SIG-M5 (cell line): ENCODE data around the gene GRHL1.
"Not testable (repeated sequence)": the region's sequence is repeated elsewhere in the genome, so short reads cannot be mapped to it uniquely, and the experiment has no call there.

Experiments used
- DNase-seq: peaks from one replicate; lab custom pipeline; 2025; lab: John Stamatoyannopoulos, UW

GRHL1 gene

DNA sequence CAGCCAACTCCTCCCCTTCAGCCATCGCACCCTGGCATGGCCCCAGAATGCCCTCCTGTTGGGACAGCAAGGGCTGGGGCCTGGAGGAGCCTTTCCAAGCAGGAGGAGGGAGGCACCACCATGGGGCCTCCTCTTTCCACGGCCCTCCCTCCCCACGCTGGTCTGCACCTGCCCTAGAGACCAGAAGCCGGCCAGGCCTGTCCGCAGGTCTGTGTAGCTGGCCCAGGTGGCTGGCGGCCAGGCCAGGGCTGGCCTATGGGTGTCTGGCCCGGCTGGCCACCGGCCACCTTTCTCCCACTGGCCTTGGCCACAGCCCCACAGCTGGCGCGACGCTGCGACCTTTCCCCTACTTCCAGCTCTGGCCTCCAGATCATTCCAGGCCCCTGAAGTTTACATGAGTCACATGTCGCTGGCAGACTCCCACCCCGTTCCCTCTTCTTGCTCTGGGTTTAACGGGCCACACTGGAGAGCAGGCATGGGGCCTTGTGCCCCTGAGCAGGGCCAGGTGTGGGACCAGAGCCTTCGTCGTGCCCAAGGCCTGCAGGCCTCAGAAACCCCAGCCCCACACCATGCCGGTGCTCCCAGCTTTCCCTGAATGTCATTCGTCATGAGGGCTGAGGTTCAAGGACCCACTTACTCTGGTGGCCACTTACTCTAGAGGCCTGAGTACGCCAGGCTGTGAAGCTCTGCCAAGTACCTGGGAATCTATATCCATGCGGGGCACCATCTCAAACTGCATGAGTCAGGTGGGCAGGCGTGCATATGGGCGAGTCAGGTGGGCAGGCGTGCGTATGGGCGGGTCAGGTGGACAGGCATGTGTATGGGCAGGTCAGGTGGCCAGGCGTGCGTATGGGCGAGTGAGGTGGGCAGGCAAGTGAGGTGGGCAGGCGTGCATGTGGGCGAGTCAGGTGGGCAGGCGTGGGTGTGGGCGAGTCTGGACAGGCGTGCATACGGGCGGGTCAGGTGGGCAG lies 58.6 kb downstream of the GRHL1 start:
- no peak for DNase-seq

DNA sequence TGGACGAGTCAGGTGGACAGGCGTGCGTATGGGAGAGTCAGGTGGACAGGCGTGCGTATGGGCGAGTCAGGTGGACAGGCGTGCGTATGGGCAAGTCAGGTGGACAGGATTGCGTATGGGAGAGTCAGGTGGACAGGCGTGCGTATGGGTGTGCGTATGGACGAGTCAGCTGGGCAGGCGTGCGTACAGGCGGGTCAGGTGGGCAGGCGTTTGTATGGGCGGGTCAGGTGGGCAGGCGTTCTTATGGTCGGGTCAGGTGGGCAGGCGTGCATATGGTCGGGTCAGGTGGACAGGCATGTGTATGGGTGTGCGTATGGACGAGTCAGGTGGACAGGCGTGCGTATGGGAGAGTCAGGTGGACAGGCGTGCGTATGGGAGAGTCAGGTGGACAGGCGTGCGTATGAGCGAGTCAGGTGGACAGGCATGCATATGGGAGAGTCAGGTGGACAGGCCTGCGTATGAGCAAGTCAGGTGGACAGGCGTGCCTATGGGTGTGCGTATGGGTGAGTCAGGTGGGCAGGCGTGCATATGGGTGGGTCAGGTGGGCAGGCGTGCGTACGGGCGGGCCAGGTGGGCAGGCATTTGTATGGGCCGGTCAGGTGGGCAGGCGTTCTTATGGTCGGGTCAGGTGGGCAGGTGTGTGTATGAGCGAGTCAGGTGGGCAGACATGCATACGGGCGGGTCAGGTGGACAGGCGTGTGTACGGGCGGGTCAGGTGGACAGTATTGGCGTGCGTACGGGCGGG lies 59.5 kb downstream of the GRHL1 start:
- DNase-seq: not testable (repeated sequence)

DNA sequence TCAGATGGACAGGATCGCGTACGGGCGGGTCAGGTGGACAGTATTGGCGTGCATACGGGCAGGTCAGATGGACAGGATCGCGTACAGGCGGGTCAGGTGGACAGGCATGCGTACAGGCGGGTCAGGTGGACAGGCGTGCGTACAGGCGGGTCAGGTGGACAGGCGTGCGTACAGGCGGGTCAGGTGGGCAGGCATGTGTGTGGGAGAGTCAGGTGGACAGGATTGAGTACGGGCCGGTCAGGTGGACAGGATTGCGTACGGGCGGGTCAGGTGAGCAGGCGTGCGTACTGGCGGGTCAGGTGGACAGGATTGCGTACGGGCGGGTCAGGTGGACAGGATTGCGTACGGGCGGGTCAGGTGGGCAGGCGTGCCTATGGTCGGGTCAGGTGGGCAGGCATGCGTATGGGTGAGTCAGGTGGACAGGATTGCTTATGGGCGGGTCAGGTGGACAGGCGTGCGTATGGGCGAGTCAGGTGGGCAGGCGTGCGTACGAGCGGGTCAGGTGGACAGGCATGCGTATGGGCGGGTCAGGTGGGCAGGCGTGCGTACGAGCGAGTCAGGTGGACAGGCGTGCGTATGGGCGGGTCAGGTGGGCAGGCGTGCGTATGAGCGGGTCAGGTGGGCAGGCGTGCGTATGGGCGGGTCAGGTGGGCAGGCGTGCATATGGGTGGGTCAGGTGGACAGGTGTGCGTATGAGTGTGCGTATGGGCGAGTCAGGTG lies 60.3 kb downstream of the GRHL1 start:
- DNase-seq: not testable (repeated sequence)

DNA sequence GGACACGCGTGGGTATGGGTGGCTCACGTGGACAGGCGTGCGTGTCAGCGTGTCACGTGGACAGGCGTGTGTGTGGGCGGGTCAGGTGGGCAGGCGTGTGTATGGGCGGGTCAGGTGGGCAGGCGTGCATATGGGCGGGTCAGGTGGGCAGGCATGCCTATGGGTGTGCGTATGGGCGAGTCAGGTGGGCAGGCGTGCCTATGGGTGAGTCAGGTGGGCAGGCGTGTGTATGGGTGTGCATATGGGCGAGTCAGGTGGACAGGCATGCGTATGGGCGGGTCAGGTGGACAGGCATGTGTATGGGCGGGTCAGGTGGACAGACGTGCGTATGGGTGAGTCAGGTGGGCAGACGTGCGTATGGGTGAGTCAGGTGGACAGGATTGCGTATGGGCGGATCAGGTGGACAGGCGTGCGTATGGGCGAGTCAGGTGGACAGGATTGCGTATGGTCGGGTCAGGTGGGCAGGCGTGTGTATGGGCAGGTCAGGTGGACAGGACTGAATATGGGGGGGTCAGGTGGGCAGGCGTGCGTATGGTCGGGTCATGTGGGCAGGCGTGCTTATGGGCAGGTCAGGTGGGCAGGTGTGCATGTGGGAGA lies 61.0 kb downstream of the GRHL1 start:
- not testable (repeated sequence) for DNase-seq

DNA sequence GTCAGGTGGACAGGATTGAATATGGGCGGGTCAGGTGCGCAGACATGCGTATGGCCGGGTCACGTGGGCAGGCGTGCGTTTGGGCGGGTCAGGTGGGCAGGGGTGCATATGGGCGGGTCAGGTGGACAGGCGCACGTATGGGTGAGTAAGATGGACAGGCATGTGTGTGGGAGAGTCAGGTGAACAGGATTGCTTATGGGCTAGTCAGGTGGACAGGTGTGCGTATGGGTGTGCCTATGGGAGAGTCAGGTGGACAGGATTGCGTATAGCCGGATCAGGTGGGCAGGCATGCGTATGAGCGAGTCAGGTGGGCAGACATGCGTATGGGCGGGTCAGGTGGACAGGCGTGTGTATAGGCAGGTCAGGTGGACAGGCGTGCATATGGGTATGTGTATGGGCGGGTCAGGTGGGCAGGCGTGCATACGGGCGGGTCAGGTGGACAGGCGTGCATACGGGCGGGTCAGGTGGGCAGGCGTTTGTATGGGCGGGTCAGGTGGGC lies 61.5 kb downstream of the GRHL1 start:
- DNase-seq: no peak

DNA sequence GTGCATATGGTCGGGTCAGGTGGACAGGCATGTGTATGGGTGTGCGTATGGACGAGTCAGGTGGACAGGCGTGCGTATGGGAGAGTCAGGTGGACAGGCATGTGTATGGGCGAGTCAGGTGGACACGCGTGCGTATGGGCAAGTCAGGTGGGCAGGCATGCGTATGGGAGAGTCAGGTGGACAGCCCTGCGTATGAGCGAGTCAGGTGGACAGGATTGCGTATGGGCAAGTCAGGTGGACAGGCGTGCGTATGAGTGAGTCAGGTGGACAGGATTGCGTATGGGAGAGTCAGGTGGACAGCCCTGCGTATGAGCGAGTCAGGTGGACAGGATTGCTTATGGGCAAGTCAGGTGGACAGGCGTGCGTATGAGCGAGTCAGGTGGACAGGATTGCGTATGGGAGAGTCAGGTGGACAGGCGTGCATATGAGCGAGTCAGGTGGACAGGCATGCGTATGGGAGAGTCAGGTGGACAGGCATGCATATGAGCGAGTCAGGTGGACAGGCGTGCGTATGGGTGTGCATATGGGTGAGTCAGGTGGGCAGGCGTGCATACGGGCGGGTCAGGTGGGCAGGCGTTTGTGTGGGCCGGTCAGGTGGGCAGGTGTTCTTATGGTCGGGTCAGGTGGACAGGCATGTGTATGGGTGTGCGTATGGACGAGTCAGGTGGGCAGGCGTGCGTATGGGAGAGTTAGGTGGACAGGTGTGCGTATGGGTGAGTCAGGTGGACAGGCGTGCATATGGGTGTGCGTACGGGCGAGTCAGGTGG lies 62.3 kb downstream of the GRHL1 start:
- not testable (repeated sequence) for DNase-seq

DNA sequence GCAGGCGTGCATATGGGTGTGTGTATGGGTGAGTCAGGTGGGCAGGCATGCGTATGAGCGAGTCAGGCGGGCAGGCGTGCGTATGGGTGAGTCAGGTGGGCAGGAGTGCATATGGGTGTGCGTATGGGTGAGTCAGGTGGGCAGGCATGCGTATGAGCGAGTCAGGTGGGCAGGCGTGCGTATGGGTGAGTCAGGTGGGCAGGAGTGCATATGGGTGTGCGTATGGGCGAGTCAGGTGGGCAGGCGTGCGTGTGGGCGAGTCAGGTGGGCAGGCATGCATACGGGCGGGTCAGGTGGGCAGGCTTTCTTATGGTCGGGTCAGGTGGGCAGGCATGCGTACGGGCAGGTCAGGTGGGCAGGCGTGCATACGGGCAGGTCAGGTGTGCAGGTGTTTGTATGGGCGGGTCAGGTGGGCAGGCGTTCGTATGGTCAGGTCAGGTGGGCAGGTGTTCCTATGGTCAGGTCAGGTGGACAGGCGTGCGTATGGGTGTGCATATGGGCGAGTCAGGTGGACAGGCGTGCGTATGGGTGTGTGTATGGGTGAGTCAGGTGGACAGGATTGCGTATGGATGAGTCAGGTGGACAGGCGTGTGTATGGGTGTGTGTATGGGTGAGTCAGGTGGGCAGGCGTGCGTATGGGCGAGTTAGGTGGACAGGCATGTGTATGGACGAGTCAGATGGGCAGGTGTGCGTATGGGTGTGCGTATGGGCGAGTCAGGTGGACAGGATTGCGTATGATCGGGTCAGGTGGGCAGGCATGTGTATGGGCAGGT lies 63.1 kb downstream of the GRHL1 start:
- DNase-seq: no peak

DNA sequence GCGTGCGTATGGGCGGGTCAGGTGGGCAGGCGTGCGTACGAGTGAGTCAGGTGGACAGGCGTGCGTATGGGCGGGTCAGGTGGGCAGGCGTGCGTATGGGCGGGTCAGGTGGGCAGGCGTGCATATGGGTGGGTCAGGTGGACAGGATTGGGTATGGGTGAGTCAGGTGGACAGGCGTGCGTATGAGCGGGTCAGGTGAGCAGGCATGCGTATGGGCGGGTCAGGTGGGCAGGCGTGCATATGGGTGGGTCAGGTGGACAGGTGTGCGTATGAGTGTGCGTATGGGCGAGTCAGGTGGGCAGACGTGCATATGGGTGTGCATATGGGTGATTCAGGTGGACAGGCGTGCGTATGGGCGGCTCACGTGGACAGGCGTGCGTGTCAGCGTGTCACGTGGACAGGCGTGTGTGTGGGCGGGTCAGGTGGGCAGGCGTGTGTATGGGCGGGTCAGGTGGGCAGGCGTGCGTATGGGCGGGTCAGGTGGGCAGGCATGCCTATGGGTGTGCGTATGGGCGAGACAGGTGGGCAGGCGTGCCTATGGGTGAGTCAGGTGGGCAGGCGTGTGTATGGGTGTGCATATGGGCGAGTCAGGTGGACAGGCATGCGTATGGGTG lies 64.0 kb downstream of the GRHL1 start:
- not testable (repeated sequence) for DNase-seq

DNA sequence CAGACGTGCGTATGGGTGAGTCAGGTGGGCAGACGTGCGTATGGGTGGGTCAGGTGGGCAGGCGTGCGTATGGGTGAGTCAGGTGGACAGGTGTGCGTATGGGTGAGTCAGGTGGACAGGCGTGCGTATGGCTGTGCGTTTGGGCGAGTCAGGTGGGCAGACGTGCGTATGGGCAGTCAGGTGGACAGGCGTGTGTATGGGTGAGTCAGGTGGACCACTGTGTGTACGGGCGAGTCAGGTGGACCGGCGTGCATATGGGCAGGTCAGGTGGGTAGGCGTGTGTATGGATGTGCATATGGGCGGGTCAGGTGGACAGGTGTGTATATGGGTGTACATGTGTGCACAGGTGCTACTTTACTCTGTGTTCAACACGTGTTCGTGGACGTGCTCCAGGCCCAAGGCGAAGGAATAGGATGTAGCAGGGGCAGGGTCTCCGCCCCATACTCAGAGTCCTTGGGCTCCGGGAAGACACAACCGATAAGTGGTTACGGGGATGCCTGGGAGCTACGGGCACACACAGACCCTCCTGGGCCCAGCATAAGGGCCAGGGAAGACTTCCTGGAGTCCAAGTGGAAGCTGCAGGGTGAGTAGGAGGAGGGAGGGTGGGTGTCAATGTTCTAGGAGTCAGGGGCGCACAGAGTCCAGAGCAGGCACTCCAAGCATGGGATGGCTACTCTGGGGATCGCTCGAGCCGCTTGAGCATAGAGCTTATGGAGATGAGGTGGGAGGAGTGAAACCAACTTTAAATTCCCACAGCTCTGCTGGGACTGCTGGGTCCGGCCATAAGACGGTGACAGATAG lies 64.7 kb downstream of the GRHL1 start:
- no peak for DNase-seq

DNA sequence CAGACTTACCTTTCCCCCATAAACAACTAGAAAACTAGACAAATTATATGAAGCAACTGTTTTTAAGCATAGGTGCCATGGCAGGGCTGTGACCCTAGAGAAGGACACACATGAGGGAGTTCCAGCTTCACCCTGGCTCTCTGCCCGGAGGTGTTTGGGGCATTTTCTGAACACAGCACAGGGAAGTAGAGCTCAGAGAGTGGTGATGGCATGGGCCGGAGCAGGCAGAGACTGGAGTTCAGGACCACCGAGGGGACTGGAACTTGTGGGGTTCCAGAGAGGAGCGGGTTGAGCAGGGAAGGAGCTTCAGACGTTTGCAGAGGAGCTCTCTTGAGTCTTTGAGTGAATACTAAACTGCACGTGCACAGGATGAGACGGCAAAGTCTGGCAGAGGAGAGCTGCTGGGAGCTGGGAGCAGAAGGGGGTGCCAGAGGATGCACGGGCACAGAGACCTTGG lies 65.3 kb downstream of the GRHL1 start:
- DNase-seq: no peak

DNA sequence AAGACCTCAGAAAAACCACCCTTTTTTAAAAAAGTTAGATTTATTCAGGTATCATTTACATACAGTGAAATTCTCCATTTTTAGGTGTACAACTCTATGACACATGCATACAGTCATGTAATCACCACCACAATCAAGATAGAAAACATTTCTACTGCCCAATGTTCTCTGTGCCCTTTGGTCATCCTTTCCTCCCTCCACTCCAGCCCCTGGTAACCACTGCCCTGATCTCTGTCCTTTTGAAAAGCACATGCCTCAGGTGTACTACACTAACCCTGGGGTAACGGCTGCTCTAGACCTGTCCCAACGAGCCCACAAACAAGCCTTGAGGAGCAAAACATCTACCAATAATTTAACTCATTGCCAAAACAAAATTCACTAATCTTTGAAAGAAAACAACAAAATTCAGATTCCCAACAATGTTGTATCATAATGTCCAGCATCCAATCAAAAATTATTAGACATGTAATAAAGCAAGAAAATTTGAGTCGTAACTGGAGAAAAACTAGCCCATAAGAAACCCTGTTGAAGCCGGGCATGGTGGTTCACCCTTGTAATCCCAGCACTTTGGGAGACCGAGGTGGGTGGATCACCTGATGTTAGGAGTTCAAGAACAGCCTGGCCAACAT lies 65.9 kb downstream of the GRHL1 start:
- DNase-seq: no peak

DNA sequence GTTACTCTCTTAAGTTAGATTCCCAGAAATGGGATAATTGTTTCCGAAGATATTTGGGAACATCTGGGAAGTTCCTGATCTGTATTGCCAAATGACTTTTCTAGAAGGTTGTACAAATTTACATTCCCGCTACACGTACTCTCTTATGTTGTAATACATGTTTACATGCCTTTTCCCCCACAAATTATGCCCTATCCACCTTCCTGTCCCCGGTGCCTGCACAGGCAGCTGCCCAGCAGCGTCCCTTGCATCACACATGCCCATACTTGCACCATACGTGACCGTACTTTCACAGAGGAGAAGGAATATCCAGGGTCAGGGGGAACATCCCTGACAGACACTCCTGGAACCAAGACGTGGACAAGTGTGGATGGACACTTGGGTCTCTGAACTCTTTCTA lies 67.7 kb downstream of the GRHL1 start:
- DNase-seq: no peak

DNA sequence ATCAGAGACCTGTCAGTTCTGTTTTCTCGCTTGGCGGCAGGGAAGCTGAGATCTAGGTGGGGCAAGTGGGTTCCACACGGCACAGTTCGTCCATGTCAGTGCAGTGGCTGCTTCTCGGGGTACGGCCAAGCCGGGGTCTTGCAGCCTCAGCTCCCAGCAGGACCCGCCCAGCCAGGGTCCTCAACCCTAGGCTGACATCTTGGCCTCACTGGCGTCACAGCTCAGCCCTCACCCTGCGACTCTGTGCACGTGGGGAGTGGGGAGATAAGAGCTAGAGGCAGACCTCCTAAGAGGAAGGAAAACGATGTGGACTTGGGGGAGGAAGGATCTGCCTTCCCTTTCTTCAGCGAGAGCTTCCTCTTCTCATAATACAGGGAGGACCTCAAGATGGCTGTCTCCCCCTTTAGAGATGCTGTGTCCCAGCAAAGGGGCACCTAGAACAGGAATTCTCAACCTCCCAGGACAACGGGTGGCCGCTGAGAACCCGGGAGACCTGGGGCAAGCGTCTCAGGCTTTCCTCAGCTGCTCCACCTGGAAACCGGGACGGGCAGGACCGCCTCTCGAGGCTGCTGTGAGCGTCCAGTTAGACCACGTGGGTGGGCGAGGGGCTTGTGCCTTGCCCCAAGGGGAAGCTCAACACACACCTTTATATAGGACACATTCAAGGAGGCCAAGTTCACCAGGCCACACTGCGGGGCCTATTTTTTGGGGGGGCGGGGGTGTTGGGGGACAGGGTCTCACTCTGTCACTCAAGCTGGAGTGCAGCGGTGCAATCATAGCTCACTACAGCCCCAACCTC lies 68.3 kb downstream of the GRHL1 start:
- DNase-seq: no peak

DNA sequence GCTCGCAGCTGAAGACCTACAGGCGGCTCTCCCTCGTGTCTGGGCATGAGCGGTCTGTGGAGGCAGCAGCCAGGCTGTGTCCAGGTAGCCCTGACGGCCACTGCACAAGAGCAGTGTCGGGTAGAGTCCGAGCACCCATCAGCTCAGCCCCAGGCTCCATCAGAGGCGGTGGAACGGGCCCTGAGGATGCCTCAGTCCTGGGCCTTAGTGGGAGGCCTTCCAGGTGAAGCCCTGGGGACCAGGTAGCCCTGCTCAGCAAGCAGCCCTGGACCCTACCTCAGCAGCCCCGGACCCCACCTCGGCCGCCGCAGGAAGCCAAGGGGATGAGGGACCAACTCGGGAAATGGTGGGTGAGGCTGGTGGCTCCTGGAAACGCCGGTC lies 70.5 kb downstream of the GRHL1 start:
- DNase-seq: no peak

DNA sequence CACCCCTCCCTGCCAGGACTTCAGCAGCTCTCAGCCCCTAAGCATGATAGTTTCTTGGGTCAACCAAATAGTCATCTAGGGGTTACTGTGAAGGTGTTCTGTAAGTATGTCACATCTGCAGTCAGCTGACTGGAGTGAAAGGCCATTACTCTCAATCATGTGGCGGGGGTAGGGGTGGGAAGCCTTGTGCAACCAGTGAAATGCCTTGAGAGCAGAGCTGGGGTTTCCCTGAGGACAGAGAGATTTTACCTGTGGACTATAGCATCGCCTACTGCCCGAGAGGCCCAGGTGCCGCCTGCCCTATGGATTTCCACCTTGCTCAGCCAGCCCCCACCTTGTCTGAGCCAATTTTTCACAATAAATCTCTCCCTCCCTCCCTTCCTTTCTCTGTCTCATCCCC lies 71.0 kb downstream of the GRHL1 start:
- no peak for DNase-seq

DNA sequence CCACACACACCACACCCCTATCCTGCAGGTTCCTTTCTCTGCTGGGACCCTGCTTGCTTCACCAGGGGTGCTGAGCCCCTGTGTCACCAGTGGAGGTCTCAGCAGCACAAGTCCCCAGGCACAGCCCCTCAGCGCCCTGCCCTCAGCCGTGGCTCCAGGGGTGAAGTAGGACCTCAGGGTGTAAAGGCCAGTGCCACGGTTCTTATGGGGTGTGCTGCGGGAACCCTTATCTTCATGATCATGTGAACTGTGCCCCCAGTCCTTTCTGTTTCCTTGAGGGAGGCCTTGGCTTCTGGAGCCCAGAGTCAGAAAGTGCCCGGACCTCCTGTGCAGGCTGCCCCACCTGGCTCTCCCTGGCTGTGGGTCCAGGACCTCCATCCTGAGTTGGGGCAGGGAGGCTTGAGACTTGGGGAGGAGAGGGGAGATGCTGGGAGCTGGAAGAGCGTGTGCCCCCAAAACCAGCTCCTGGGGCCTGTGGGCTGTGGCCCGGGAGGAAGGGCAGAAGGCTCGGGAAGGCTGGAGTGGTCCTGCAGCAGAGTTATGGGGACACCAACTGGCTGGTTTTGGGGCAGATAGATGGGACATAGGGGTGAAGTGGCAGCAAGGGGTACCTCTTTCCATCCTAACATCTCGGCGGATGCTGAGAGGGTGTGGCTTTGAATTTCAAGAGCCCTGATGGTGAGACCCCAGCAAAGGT lies 71.6 kb downstream of the GRHL1 start:
- DNase-seq: no peak
